ENCODE measurements around the gene TUSC2.

TUSC2 gene

GRCh38 chr3:50294089-50294488, 33.9 kb downstream of the TUSC2 start:
- Histone ChIP-seq H4K20me1 (ENCODE audit: insufficient read depth, low read length) (peaks cover 16% of the 10 kb centered on the region; the same call in 1 of the 2 replicates), H3K9ac (ENCODE audit: low read depth, low read length) (no peak overlapping the region), H3K27ac (ENCODE audit: low read length) (no peak overlapping the region), H3K4me1 (ENCODE audit: insufficient read depth, low read length) (peaks cover 48% of the 10 kb centered on the region), H3K4me3 (ENCODE audit: low read depth in 1 of 2, low read length in 2 of 2) (no peak overlapping the region), H3K36me3 (ENCODE audit: insufficient read depth, low read length) (peaks cover 23% of the 10 kb centered on the region), H3K4me2 (ENCODE audit: insufficient read depth, low read length) (no peak overlapping the region), H3K27me3 (ENCODE audit: insufficient read depth, low read length, poor library complexity) (no peaks in the 10 kb centered on the region), H3K9me3 (ENCODE audit: insufficient read depth, low read length, severe bottlenecking) (no peaks in the 10 kb centered on the region), H2AFZ (ENCODE audit: low read depth, low read length) (no peak overlapping the region), H3K79me2 (ENCODE audit: insufficient read depth, low read length) (peaks cover 35% of the 10 kb centered on the region)
- ATAC-seq (ENCODE audit: insufficient read depth, low read depth) = no peak
- no peak for DNase-seq
- TF ChIP-seq, protein P1, sequence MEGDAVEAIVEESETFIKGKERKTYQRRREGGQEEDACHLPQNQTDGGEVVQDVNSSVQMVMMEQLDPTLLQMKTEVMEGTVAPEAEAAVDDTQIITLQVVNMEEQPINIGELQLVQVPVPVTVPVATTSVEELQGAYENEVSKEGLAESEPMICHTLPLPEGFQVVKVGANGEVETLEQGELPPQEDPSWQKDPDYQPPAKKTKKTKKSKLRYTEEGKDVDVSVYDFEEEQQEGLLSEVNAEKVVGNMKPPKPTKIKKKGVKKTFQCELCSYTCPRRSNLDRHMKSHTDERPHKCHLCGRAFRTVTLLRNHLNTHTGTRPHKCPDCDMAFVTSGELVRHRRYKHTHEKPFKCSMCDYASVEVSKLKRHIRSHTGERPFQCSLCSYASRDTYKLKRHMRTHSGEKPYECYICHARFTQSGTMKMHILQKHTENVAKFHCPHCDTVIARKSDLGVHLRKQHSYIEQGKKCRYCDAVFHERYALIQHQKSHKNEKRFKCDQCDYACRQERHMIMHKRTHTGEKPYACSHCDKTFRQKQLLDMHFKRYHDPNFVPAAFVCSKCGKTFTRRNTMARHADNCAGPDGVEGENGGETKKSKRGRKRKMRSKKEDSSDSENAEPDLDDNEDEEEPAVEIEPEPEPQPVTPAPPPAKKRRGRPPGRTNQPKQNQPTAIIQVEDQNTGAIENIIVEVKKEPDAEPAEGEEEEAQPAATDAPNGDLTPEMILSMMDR (IDR thresholded peaks at IDR 0.05; ENCODE audit: borderline replicate concordance, extremely low read depth, low read length, poor library complexity, severe bottlenecking) = no peak
- no peak for TF ChIP-seq EZH2 (IDR thresholded peaks at IDR 0.05; ENCODE audit: borderline replicate concordance, low read depth, low read length, severe bottlenecking)

DNA sequence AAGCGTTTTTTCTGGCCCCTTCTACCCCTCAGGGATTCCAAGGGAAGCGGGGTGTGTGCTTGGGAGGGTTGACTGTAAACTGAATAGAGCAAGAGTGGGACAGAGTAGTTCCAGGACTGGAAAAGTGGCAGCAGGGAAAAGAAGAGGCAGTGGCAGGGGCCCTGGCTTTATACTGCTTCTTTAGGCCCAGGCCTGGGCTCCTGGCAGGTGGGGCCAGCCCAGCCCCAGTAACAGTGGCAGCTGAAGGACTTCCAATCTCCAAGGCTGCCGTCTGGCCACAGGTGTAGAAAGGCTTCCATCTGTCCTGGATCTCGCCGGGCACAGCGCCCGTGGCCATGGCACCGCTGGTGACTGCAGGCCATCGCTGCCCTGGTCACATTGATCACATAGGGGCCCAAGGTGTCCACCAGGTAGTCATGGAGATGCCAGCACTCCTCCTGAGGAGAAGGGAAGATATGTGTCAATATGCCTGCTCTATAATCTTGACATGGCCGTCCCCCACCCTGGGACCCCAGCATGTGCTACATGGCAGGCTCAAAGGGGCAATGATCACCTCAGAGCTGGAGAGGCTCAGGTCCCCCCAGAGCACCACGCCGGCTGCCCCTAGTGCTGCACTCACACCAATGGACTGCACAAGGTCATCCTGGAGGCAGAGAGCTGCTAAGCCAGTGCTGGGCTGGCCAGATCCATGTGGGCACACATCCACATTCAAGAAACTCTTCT, 34.8 kb downstream of the TUSC2 start:
- Histone ChIP-seq H3K9me3 (ENCODE audit: insufficient read depth, low read length, severe bottlenecking) (no peaks in the 10 kb centered on the region), H4K20me1 (ENCODE audit: insufficient read depth, low read length) (peaks cover 20% of the 10 kb centered on the region; the same call in 1 of the 2 replicates), H2AFZ (ENCODE audit: low read depth, low read length) (peak overlapping the region; percentile 97), H3K79me2 (ENCODE audit: insufficient read depth, low read length) (peaks cover 30% of the 10 kb centered on the region), H3K4me3 (ENCODE audit: low read depth in 1 of 2, low read length in 2 of 2) (peak overlapping the region; percentile 21 to 98; a peak in 3 of 4 replicates), H3K36me3 (ENCODE audit: insufficient read depth, low read length) (peaks cover 31% of the 10 kb centered on the region), H3K9ac (ENCODE audit: low read depth, low read length) (peak overlapping the region; percentile 63), H3K27me3 (ENCODE audit: insufficient read depth, low read length, poor library complexity) (no peaks in the 10 kb centered on the region), H3K4me2 (ENCODE audit: insufficient read depth, low read length) (peak overlapping the region; percentile 95), H3K4me1 (ENCODE audit: insufficient read depth, low read length) (peaks cover 39% of the 10 kb centered on the region), H3K27ac (ENCODE audit: low read length) (peak overlapping the region; percentile 74)
- no peak for DNase-seq
- no peak for TF ChIP-seq EZH2 (IDR thresholded peaks at IDR 0.05; ENCODE audit: borderline replicate concordance, low read depth, low read length, severe bottlenecking)
- TF ChIP-seq, protein P1 (IDR thresholded peaks at IDR 0.05; ENCODE audit: borderline replicate concordance, extremely low read depth, low read length, poor library complexity, severe bottlenecking) = no peak
- ATAC-seq (ENCODE audit: insufficient read depth, low read depth) = no peak

DNA sequence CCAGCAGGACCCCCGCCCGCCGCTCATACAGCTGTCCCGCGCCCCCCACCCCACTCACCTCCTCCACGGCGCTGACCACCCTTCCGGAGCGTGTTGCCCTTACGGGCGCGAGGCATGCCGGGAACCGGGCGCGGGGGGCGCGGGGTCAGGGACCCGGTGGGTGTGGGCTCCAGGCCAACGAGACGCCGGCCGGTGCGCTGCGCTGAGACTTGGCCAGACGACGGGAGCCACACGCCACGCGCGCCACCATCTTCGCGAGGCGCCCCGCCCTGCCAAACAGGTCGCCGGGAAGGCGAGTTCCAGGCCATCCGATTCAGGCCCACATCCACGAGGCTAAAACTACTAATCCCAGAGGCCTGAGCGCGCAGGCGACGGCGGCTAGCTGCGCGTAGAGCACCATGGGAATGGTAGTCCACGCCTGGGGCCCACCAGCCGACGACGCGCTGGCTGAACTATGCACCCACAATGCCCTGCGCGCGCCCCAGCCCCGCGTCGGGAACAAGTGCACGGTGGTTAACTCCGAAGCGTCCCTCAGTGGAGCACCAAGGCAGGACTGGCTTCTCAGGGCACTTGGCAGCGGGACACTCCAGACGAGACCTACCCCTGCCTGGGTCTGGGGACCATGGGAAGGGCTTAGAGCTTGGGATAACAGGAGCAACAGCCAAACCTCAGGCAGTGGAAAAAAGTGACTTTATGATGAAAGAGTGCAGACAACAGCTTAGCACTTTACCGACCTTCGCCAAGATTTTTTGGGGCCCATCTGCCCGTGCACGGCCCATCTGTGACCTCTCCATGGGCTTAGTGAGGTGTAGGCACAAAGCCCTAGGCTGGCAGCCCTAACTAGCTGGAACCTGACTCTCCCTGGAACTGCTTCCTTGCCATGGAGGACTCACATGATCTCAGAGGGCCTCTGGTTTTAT, 35.6 kb downstream of the TUSC2 start, which contains the start of gene IFRD2:
Gene IFRD2, minus strand, starts transcription at position 271 of the 920 bp plus-strand sequence. Its CDS starts 155 bp downstream, at position 116.
- Histone ChIP-seq H3K9ac (ENCODE audit: low read depth, low read length) (peak within 1 kb of the TSS; percentile 86), H3K27me3 (ENCODE audit: insufficient read depth, low read length, poor library complexity) (no peaks in the 10 kb centered on the region), H3K4me2 (ENCODE audit: insufficient read depth, low read length) (peak within 1 kb of the TSS; percentile 95), H2AFZ (ENCODE audit: low read depth, low read length) (peak within 1 kb of the TSS; percentile 97), H3K79me2 (ENCODE audit: insufficient read depth, low read length) (peaks cover 28% of the 10 kb centered on the region), H3K4me3 (ENCODE audit: low read depth in 1 of 2, low read length in 2 of 2) (peak within 1 kb of the TSS; percentile 77 to 98; a peak in 3 of 4 replicates), H4K20me1 (ENCODE audit: insufficient read depth, low read length) (peaks cover 19% of the 10 kb centered on the region; the same call in 1 of the 2 replicates), H3K9me3 (ENCODE audit: insufficient read depth, low read length, severe bottlenecking) (no peaks in the 10 kb centered on the region), H3K27ac (ENCODE audit: low read length) (peak within 1 kb of the TSS; percentile 85), H3K36me3 (ENCODE audit: insufficient read depth, low read length) (peaks cover 38% of the 10 kb centered on the region), H3K4me1 (ENCODE audit: insufficient read depth, low read length) (peaks cover 33% of the 10 kb centered on the region)
- TF ChIP-seq EZH2 (IDR thresholded peaks at IDR 0.05; ENCODE audit: borderline replicate concordance, low read depth, low read length, severe bottlenecking) = no peak
- TF ChIP-seq, protein P1 (IDR thresholded peaks at IDR 0.05; ENCODE audit: borderline replicate concordance, extremely low read depth, low read length, poor library complexity, severe bottlenecking) = peak; percentile 35
- DNase-seq (peak; percentile 98), ATAC-seq (ENCODE audit: insufficient read depth, low read depth) (peak; percentile 97)

All from DND-41 (cell line).